Calu3 (cell line): ENCODE measurements around the gene CHST8. TPM values are rescaled to one million over a fixed set of nuclear protein-coding genes. Genes with fewer than 3 reads are reported as not detected.

ENCODE experiments used
- BruUV-seq: library from RNA; stranded (reverse); fragments of 400-500 nt; replicated peaks from 2 replicates; lab custom pipeline; 2021; lab: Mats Ljungman, UMichigan
- CTCF ChIA-PET: fragments of 300-600 bp; sonication (Branson Sonifier 250); formaldehyde crosslinking; loops from one replicate; lab custom pipeline; 2022; ENCODE audit warnings: antibody characterized with exemption; lab: Charles Lee
- DNase-seq: peaks from one replicate; pipeline ENCODE4 v3.0.0; 2022
- H3K27ac Mint-ChIP-seq: one replicate; pipeline ENCODE4 v1.8.0; 2022; ENCODE audit warnings: mixed read lengths; ENCODE audit not compliant: unreplicated experiment
- H3K27me3 Mint-ChIP-seq: one replicate; pipeline ENCODE4 v1.8.0; 2022; ENCODE audit warnings: mixed read lengths; ENCODE audit not compliant: unreplicated experiment
- H3K36me3 Mint-ChIP-seq: one replicate; pipeline ENCODE4 v1.8.0; 2022; ENCODE audit warnings: mild to moderate bottlenecking, moderate library complexity, mixed read lengths; ENCODE audit not compliant: insufficient read depth, unreplicated experiment
- H3K4me1 Mint-ChIP-seq: one replicate; pipeline ENCODE4 v1.8.0; 2022; ENCODE audit warnings: mild to moderate bottlenecking, low read depth, mixed read lengths; ENCODE audit not compliant: unreplicated experiment
- H3K4me3 Mint-ChIP-seq: one replicate; pipeline ENCODE4 v1.8.0; 2022; ENCODE audit warnings: mild to moderate bottlenecking, low read depth, moderate library complexity, mixed read lengths; ENCODE audit not compliant: unreplicated experiment
- H3K9me3 Mint-ChIP-seq: one replicate; pipeline ENCODE4 v1.8.0; 2022; ENCODE audit warnings: low read depth, mixed read lengths; ENCODE audit not compliant: unreplicated experiment
- intact Hi-C: fragments of 100-400 bp; cut with micrococcal nuclease; formaldehyde crosslinking; loops from one replicate; pipeline ENCODE4 v1.10.0; 2022; ENCODE audit not compliant: unreplicated experiment
- total RNA-seq: library from RNA; stranded (reverse); gene quantifications from 2 replicates; pipeline ENCODE4 v1.2.3, GENCODE V29; 2022
- TF ChIP-seq, protein P1 (sequence below): fragments of 200-600 bp; IDR thresholded peaks from one replicate; pipeline ENCODE4 v1.8.0; 2022; ENCODE audit warnings: antibody characterized with exemption; ENCODE audit not compliant: unreplicated experiment

Gene CHST8
- total RNA-seq, 1 experiment from 2014 or later, result not detected

DNA sequence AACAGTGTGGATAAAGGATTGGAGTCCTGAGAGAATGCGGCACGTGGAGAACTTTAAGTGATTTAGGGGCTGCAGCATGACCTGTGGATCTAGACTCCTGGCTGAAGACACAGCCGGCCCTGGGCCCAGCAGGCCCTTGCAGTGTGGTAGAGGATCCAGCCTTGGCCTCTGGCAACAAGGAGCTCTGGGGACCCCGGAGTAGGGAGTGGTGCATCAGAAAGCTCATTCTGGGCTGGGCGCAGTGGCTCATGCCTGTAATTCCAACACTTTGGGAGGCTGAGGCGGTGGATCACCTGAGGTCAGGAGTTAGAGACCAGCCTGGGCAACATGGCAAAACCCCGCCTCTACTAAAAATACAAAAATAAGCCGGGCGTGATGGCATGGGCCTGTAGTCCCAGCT lies 76.0 kb downstream of the CHST8 start:
- TF ChIP-seq, protein P1, sequence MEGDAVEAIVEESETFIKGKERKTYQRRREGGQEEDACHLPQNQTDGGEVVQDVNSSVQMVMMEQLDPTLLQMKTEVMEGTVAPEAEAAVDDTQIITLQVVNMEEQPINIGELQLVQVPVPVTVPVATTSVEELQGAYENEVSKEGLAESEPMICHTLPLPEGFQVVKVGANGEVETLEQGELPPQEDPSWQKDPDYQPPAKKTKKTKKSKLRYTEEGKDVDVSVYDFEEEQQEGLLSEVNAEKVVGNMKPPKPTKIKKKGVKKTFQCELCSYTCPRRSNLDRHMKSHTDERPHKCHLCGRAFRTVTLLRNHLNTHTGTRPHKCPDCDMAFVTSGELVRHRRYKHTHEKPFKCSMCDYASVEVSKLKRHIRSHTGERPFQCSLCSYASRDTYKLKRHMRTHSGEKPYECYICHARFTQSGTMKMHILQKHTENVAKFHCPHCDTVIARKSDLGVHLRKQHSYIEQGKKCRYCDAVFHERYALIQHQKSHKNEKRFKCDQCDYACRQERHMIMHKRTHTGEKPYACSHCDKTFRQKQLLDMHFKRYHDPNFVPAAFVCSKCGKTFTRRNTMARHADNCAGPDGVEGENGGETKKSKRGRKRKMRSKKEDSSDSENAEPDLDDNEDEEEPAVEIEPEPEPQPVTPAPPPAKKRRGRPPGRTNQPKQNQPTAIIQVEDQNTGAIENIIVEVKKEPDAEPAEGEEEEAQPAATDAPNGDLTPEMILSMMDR, result no peak
- no peak for DNase-seq
- intact Hi-C loops, result no loop called here
- CTCF ChIA-PET, result interaction anchor here (0.9 kb wide), 1 partner anchor 12 kb away, joined by 3 read pairs; no protein-coding TSS in a partner anchor
- no peaks in the 10 kb centered on the region for H3K36me3 Mint-ChIP-seq
- H3K4me3 Mint-ChIP-seq, result no peak overlapping the region
- H3K27ac Mint-ChIP-seq, result no peak overlapping the region
- no TSS peak for BruUV-seq
- H3K27me3 Mint-ChIP-seq, result peaks cover 52% of the 10 kb centered on the region
- H3K9me3 Mint-ChIP-seq, result no peaks in the 10 kb centered on the region
- H3K4me1 Mint-ChIP-seq, result no peaks in the 10 kb centered on the region

DNA sequence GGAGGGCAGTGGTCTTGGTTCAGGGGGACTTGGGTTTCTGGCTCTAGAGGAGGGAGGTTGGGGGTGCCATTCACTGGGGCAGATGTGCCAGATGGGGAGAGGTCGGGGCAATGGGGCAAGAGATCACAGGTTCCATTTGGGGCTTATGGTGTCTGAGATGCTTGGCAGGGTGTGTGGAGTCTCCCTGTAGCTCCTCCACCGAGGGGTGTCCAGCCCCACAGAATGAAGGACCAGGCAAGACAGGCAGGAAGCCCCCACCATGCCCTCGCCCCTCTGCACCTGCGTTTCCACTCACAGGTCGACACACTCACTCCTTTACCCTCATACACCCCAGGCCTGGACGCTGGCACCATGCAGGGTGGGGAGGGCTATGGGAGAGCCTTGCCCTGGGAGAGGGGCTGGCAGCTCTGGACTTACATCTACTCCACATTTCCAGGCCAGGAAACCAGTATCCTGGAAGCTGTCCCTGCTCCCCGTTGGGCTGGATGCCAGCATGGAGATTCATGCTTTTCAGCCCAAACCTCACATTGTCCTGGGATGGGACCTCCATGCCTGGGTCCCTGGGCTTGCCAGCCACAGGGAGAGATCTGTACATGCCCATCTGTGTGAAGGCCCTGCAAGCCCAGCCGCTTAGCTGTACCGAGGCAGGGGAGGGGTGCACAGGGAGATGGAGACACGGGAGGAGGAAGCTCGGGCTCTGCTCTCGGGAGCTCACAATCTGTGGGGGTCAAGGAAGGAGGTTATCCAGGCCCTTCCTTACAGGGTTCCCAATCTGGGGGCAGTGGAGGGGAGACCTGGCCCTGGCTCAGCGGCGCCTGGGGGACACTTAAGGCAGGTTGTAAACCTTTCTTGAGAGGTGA lies 77.1 kb downstream of the CHST8 start:
- no peak for DNase-seq
- H3K4me3 Mint-ChIP-seq, result no peak overlapping the region
- CTCF ChIA-PET, result interaction anchor here (0.6 to 0.9 kb wide), 2 partner anchors 13 to 229 kb away, joined by 3 to 7 read pairs; no protein-coding TSS in a partner anchor
- BruUV-seq, result no TSS peak
- H3K36me3 Mint-ChIP-seq, result no peaks in the 10 kb centered on the region
- H3K27ac Mint-ChIP-seq, result no peak overlapping the region
- no peaks in the 10 kb centered on the region for H3K9me3 Mint-ChIP-seq
- no peaks in the 10 kb centered on the region for H3K4me1 Mint-ChIP-seq
- TF ChIP-seq, protein P1, result no peak
- H3K27me3 Mint-ChIP-seq, result peaks cover 56% of the 10 kb centered on the region
- intact Hi-C loops, result no loop called here

GRCh38 chr19:33699754-33700407 lies 78.1 kb downstream of the CHST8 start:
- no TSS peak for BruUV-seq
- no peak overlapping the region for H3K4me3 Mint-ChIP-seq
- H3K27ac Mint-ChIP-seq, result no peak overlapping the region
- H3K27me3 Mint-ChIP-seq, result peaks cover 67% of the 10 kb centered on the region
- H3K9me3 Mint-ChIP-seq, result no peaks in the 10 kb centered on the region
- intact Hi-C loops, result no loop called here
- CTCF ChIA-PET, result no interaction called here
- TF ChIP-seq, protein P1, result no peak
- no peak for DNase-seq
- H3K36me3 Mint-ChIP-seq, result no peaks in the 10 kb centered on the region
- no peaks in the 10 kb centered on the region for H3K4me1 Mint-ChIP-seq

DNA sequence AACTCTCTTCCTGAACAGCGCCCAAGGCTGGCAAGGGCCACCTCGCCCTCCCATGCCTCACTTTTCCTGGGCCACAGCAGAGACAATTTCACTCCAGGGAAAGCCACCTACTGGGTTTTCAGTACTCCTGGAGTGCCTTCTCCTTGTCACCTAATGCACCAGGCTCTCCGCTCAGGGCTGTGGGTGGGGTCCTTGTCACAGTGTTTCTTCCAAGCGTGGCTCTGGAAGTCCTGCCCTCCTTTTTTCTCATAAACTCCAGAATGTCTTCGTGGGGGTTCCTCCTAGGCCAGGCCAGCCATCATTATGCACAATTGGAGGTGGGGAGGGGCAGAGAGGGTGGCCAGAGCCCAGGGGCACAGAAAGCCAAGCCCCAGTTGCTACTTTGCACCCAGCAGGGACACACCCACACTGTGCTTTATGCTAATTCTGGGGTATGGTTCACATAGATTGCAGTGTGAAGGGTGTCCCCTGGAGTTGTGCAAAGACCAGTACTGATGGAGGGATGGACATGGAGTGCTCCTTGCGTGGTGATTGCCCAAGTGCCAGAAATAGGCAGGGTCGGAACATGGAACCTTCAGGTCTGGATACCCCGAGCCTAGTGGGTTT lies 78.8 kb downstream of the CHST8 start:
- no peak overlapping the region for H3K4me3 Mint-ChIP-seq
- BruUV-seq, result no TSS peak
- intact Hi-C loops, result no loop called here
- CTCF ChIA-PET, result no interaction called here
- H3K36me3 Mint-ChIP-seq, result no peaks in the 10 kb centered on the region
- H3K27me3 Mint-ChIP-seq, result peaks cover 73% of the 10 kb centered on the region
- DNase-seq, result no peak
- no peaks in the 10 kb centered on the region for H3K9me3 Mint-ChIP-seq
- TF ChIP-seq, protein P1, result no peak
- H3K27ac Mint-ChIP-seq, result no peak overlapping the region
- no peaks in the 10 kb centered on the region for H3K4me1 Mint-ChIP-seq
